PC-3 (cell line): ENCODE data around the gene POLD4. TPM values are rescaled to one million over a fixed set of nuclear protein-coding genes. Genes with fewer than 3 reads are reported as not detected.

Experiments used
- ATAC-seq: fragments of 200-7000 bp; cut with Tn5 transposase; 2 replicates; pipeline ENCODE4 v1.9.1; 2020; ENCODE audit warnings: mild to moderate bottlenecking, moderate library complexity
- BruUV-seq: library from RNA; stranded (reverse); fragments of 400-500 nt; replicated peaks from 2 replicates; lab custom pipeline; 2021; lab: Mats Ljungman, UMichigan
- CTCF ChIA-PET: fragments of 300-600 bp; sonication (Branson Sonifier 250); formaldehyde crosslinking; loops from one replicate; lab custom pipeline; 2022; ENCODE audit warnings: antibody characterized with exemption; lab: Charles Lee
- POLR2A ChIA-PET: fragments of 300-600 bp; sonication (Branson Sonifier 250); formaldehyde crosslinking; loops from one replicate; lab custom pipeline; 2022; ENCODE audit warnings: antibody characterized with exemption; ENCODE audit not compliant: unreplicated experiment; lab: Charles Lee
- DNase-seq: peaks from one replicate; pipeline ENCODE4 v3.0.0-alpha.2; 2015
- H2AFZ ChIP-seq: fragments of 300-600 bp; sonication (generic); 2 replicates; pipeline ENCODE4 v1.6.0; 2016; ENCODE audit warnings: antibody characterized with exemption, low read length
- H3F3A ChIP-seq: fragments of 300-600 bp; sonication (generic); one replicate; pipeline ENCODE4 v1.6.0; 2017; ENCODE audit warnings: antibody characterized with exemption, low read length, control low read depth, mild to moderate bottlenecking; ENCODE audit not compliant: unreplicated experiment
- H3K27ac ChIP-seq: fragments of 300-600 bp; sonication (generic); 2 replicates; pipeline ENCODE4 v1.5.1; 2016; ENCODE audit warnings: mild to moderate bottlenecking, low read length
- H3K27me3 ChIP-seq: fragments of 300-600 bp; sonication (generic); 2 replicates; pipeline ENCODE4 v1.6.1; 2016; ENCODE audit warnings: low read length, mixed read lengths
- H3K36me3 ChIP-seq: fragments of 300-600 bp; sonication (generic); 2 replicates; pipeline ENCODE4 v1.6.1; 2016; ENCODE audit warnings: low read depth, mixed run types, low read length, mixed read lengths
- H3K4me1 ChIP-seq: fragments of 300-600 bp; sonication (generic); 2 replicates; pipeline ENCODE4 v1.5.1; 2016; ENCODE audit warnings: low read length; ENCODE audit not compliant: insufficient read depth
- H3K4me2 ChIP-seq: fragments of 300-600 bp; sonication (generic); 2 replicates; pipeline ENCODE4 v1.6.0; 2016; ENCODE audit warnings: low read length
- H3K4me3 ChIP-seq: fragments of 300-600 bp; sonication (generic); 2 replicates; pipeline ENCODE4 v1.5.1; 2016; ENCODE audit warnings: mild to moderate bottlenecking, low read length, mixed read lengths
- H3K79me2 ChIP-seq: fragments of 300-600 bp; sonication (generic); 2 replicates; pipeline ENCODE4 v1.6.1; 2017; ENCODE audit warnings: low read length, mixed read lengths
- H3K9ac ChIP-seq: fragments of 300-600 bp; sonication (generic); 2 replicates; pipeline ENCODE4 v1.6.0; 2016; ENCODE audit warnings: mild to moderate bottlenecking, low read length
- H3K9me2 ChIP-seq: fragments of 300-600 bp; sonication (generic); replicated peaks from 2 replicates; pipeline ENCODE4 v1.6.1; 2016; ENCODE audit warnings: mixed run types, low read length, mixed read lengths
- H3K9me3 ChIP-seq: fragments of 300-600 bp; sonication (generic); 2 replicates; pipeline ENCODE4 v1.6.1; 2016; ENCODE audit warnings: low read length, mixed read lengths
- H4K20me1 ChIP-seq: fragments of 300-600 bp; sonication (generic); 2 replicates; pipeline ENCODE4 v1.6.1; 2016; ENCODE audit warnings: low read length, mixed read lengths
- EZH2 ChIP-seq: fragments of 300-600 bp; sonication (generic); IDR thresholded peaks from one replicate; pipeline ENCODE4 v1.6.1; 2017; ENCODE audit warnings: antibody characterized with exemption, mild to moderate bottlenecking, low read length; ENCODE audit not compliant: unreplicated experiment
- EZH2phosphoT487 ChIP-seq: fragments of 300-600 bp; sonication (generic); IDR thresholded peaks from 2 replicates; pipeline ENCODE4 v1.6.1; 2018; ENCODE audit warnings: mild to moderate bottlenecking, antibody characterized with exemption, low read length, borderline replicate concordance
- intact Hi-C: fragments of 100-400 bp; cut with micrococcal nuclease; formaldehyde crosslinking; loops from 2 replicates; pipeline ENCODE4 v1.9.0; 2023
- total RNA-seq: library from RNA; depleted of rRNA; stranded (reverse); fragments of >200 nt; gene quantifications from 2 replicates; pipeline ENCODE4 v1.2.3, GENCODE V29; 2014
- TF ChIP-seq, protein P1 (sequence below): fragments of 300-600 bp; sonication (generic); conservative IDR thresholded peaks from 2 replicates; pipeline ENCODE4 v1.5.1; 2017; ENCODE audit warnings: antibody characterized with exemption, low read depth, mild to moderate bottlenecking, low read length

The POLD4 gene
- total RNA-seq, 1 experiment from 2014 or later, result 81.5 TPM

DNA sequence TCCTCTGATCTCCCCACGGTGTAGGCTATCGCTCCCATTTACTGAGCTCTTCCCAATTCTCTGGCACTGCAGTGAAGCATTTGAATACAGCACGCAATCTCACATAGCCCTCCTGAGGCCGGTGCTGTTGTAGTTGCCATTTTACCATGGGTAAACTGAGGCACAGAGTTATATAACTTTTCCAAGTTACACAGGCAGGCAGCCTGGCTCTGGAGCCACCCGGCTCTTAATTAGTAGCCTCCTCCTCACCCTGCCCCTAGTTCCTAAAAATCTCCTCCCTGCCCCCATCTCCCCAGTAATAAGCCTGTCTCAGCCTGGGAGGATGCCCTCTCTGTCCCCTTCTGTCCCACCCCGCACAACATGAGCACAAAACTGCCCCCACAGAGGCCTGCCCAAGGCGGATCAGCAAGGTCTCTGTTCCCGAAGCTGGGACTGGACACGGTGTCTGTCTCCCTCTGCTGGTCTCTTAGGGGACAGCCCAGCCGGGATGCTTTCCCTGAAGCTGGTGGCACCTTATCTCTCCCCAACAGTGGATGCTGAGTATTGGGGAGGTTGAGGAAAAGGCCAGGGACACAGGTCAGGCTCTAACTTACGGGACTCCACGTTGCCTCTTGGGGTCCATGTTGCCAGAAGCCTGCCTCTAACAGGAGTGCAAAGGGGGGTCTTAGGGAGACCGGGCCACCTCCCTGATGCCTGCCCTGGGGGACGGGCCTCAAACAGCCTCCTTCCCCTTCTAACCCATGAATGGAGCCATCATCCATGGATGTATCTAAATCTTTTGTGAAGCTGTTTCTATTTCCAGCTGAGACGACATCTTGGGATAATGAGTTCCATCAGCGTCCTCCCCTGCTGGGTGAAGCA is 29.2 kb upstream of the POLD4 start:
- Histone ChIP-seq H3K79me2 (peaks cover 11% of the 10 kb centered on the region; the same call in 1 of the 2 replicates), H4K20me1 (no peaks in the 10 kb centered on the region), H3K9me3 (no peaks in the 10 kb centered on the region), H3K4me2 (no peak overlapping the region), H3F3A (no peaks in the 10 kb centered on the region), H3K36me3 (no peaks in the 10 kb centered on the region), H3K9ac (no peak overlapping the region), H3K27ac (no peak overlapping the region), H3K4me3 (no peak overlapping the region), H2AFZ (0 out of 2 replicates have a peak overlapping the region, but pooled peaks have one; percentile 8), H3K27me3 (no peaks in the 10 kb centered on the region), H3K9me2 (no peaks in the 10 kb centered on the region), H3K4me1 (peaks cover 58% of the 10 kb centered on the region)
- POLR2A ChIA-PET, result interaction anchor here (0.7 kb wide), 1 partner anchor 37 kb away, joined by 3 read pairs; no protein-coding TSS in a partner anchor
- CTCF ChIA-PET, result interaction anchor here (0.5 to 4.7 kb wide), 11 partner anchors 8 to 120 kb away, joined by 3 to 55 read pairs (median 8); partner anchors contain the start of gene POLD4
- no TSS peak for BruUV-seq
- intact Hi-C loops, result loop anchor here (1.0 kb wide), 2 partner anchors 25 to 31 kb away; no protein-coding TSS in a partner anchor
- TF ChIP-seq, protein P1, sequence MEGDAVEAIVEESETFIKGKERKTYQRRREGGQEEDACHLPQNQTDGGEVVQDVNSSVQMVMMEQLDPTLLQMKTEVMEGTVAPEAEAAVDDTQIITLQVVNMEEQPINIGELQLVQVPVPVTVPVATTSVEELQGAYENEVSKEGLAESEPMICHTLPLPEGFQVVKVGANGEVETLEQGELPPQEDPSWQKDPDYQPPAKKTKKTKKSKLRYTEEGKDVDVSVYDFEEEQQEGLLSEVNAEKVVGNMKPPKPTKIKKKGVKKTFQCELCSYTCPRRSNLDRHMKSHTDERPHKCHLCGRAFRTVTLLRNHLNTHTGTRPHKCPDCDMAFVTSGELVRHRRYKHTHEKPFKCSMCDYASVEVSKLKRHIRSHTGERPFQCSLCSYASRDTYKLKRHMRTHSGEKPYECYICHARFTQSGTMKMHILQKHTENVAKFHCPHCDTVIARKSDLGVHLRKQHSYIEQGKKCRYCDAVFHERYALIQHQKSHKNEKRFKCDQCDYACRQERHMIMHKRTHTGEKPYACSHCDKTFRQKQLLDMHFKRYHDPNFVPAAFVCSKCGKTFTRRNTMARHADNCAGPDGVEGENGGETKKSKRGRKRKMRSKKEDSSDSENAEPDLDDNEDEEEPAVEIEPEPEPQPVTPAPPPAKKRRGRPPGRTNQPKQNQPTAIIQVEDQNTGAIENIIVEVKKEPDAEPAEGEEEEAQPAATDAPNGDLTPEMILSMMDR, result peak; percentile 99
- TF ChIP-seq EZH2 (no peak), EZH2phosphoT487 (no peak)
- DNase-seq, result peak; percentile 93
- peak; percentile 51 for ATAC-seq

- BruUV-seq, result no TSS peak
- Histone ChIP-seq H3K79me2 (peaks cover 11% of the 10 kb centered on the region; the same call in 1 of the 2 replicates), H3K4me2 (no peak overlapping the region), H3K4me1 (peaks cover 69% of the 10 kb centered on the region), H3K9me3 (no peaks in the 10 kb centered on the region), H2AFZ (no peak overlapping the region), H3K27ac (0 out of 2 replicates have a peak overlapping the region, but pooled peaks have one; percentile 4), H3K27me3 (no peaks in the 10 kb centered on the region), H3K4me3 (no peak overlapping the region), H3K36me3 (no peaks in the 10 kb centered on the region), H3K9me2 (no peaks in the 10 kb centered on the region), H4K20me1 (no peaks in the 10 kb centered on the region), H3F3A (no peaks in the 10 kb centered on the region), H3K9ac (no peak overlapping the region)
- ATAC-seq, result no peak
- DNase-seq, result no peak
- TF ChIP-seq, protein P1, result no peak
- TF ChIP-seq EZH2phosphoT487 (no peak), EZH2 (no peak)
- intact Hi-C loops, result no loop called here
- ChIA-PET POLR2A (interaction anchor here (0.6 kb wide), 1 partner anchor 36 kb away, joined by 4 read pairs; no protein-coding TSS in a partner anchor), CTCF (interaction anchor here (0.6 to 4.7 kb wide), 12 partner anchors 7 to 330 kb away, joined by 3 to 55 read pairs (median 4); partner anchors contain the start of gene POLD4)
Observed at GRCh38 chr11:67381244-67381972, 28.1 kb upstream of the POLD4 start.
